Measurements from ENCODE around the gene DOCK9. TPM values are rescaled to one million over a fixed set of nuclear protein-coding genes. Genes with fewer than 3 reads are reported as not detected.

DOCK9 gene
- polyA plus RNA-seq, 3 donors: 0.01 TPM; not detected in 2

GRCh38 chr13:99009987-99010551 is 32.2 kb upstream of the DOCK9 start:
- H3K27me3 Mint-ChIP-seq (ENCODE audit: low read depth in 3 of 3): peaks cover 40 to 71% (median 50%) of the 10 kb centered on the region in 3 donors
- H3K27me3 ChIP-seq (ENCODE audit: control insufficient read depth in 2 of 2, insufficient read depth in 2 of 2, low read length in 2 of 2): peaks cover 56 to 63% of the 10 kb centered on the region in 2 donors
- DNase-seq: no peak
- peaks cover 0 to 6% (median 4%) of the 10 kb centered on the region in 7 donors for H3K9me3 Mint-ChIP-seq
- H4K20me1 ChIP-seq (ENCODE audit: insufficient read depth, low read length): no peaks in the 10 kb centered on the region
- no peak overlapping the region for H3K4me3 ChIP-seq (replicated peaks in 1 of 3; ENCODE audit: low read depth in 2 of 3, low read length in 3 of 3)
- no peak overlapping the region for H3K27ac ChIP-seq (ENCODE audit: low read depth in 1 of 2, low read length in 2 of 2)
- no peaks in the 10 kb centered on the region for H3K36me3 ChIP-seq (replicated peaks in 1 of 2; ENCODE audit: control insufficient read depth in 1 of 2, insufficient read depth in 2 of 2, low read length in 2 of 2)
- H3K4me2 ChIP-seq (replicated peaks; ENCODE audit: extremely low read depth, low read length, poor library complexity, severe bottlenecking): no peak overlapping the region
- 100% methylated on average over 2 of the region's 4 CpGs for WGBS (ENCODE audit: insufficient coverage)
- intact Hi-C loops (cut with micrococcal nuclease): no loop called here
- no peak overlapping the region for H3K4me3 Mint-ChIP-seq
- H2AFZ ChIP-seq (ENCODE audit: insufficient read depth, low read depth, low read length, poor library complexity, severe bottlenecking): no peak overlapping the region
- H3K36me3 Mint-ChIP-seq: no peaks in the 10 kb centered on the region
- no peaks in the 10 kb centered on the region for H3K4me1 ChIP-seq (ENCODE audit: control insufficient read depth in 1 of 2, insufficient read depth in 2 of 2, low read length in 2 of 2)
- H3K4me1 Mint-ChIP-seq: no peaks in the 10 kb centered on the region
- TF ChIP-seq, protein P1, sequence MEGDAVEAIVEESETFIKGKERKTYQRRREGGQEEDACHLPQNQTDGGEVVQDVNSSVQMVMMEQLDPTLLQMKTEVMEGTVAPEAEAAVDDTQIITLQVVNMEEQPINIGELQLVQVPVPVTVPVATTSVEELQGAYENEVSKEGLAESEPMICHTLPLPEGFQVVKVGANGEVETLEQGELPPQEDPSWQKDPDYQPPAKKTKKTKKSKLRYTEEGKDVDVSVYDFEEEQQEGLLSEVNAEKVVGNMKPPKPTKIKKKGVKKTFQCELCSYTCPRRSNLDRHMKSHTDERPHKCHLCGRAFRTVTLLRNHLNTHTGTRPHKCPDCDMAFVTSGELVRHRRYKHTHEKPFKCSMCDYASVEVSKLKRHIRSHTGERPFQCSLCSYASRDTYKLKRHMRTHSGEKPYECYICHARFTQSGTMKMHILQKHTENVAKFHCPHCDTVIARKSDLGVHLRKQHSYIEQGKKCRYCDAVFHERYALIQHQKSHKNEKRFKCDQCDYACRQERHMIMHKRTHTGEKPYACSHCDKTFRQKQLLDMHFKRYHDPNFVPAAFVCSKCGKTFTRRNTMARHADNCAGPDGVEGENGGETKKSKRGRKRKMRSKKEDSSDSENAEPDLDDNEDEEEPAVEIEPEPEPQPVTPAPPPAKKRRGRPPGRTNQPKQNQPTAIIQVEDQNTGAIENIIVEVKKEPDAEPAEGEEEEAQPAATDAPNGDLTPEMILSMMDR (IDR thresholded peaks at IDR 0.05): no peak
- H3K27ac Mint-ChIP-seq: no peak overlapping the region
- H3K79me2 ChIP-seq (ENCODE audit: insufficient read depth, low read length): no peaks in the 10 kb centered on the region
- no peaks in the 10 kb centered on the region for H3K9me3 ChIP-seq (replicated peaks in 1 of 2; ENCODE audit: control insufficient read depth in 1 of 2, insufficient read depth in 1 of 2, low read length in 2 of 2)
- H3K9ac ChIP-seq (ENCODE audit: insufficient read depth, low read length, poor library complexity, severe bottlenecking): no peak overlapping the region

DNA sequence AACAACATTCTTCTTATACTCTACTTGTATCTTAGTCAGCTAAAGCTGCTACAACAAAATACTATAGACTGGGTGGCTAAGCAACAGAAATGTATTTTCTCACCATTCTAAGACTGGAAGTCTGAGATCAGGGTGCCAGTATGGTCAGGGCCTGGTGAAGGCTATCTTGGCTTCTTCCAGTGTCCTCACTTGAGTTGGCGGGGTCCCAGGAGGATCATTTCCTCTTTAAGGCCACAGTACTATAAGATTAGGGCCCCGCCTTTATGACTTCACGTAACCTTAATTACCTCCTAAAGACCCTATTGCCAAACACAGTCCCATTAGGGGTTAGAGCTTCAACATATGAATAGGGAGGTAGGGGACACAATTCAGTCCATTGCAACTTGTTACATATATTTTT is 30.7 kb upstream of the DOCK9 start:
- Histone ChIP-seq H4K20me1 (ENCODE audit: insufficient read depth, low read length) (no peaks in the 10 kb centered on the region), H3K9me3 (replicated peaks in 1 of 2; ENCODE audit: control insufficient read depth in 1 of 2, insufficient read depth in 1 of 2, low read length in 2 of 2) (no peaks in the 10 kb centered on the region), H3K9ac (ENCODE audit: insufficient read depth, low read length, poor library complexity, severe bottlenecking) (no peak overlapping the region), H3K36me3 (replicated peaks in 1 of 2; ENCODE audit: control insufficient read depth in 1 of 2, insufficient read depth in 2 of 2, low read length in 2 of 2) (no peaks in the 10 kb centered on the region), H3K79me2 (ENCODE audit: insufficient read depth, low read length) (no peaks in the 10 kb centered on the region), H3K4me2 (replicated peaks; ENCODE audit: extremely low read depth, low read length, poor library complexity, severe bottlenecking) (no peak overlapping the region), H2AFZ (ENCODE audit: insufficient read depth, low read depth, low read length, poor library complexity, severe bottlenecking) (no peak overlapping the region), H3K4me1 (ENCODE audit: control insufficient read depth in 1 of 2, insufficient read depth in 2 of 2, low read length in 2 of 2) (no peaks in the 10 kb centered on the region), H3K4me3 (replicated peaks in 1 of 3; ENCODE audit: low read depth in 2 of 3, low read length in 3 of 3) (no peak overlapping the region), H3K27me3 (ENCODE audit: control insufficient read depth in 2 of 2, insufficient read depth in 2 of 2, low read length in 2 of 2) (peaks cover 60% of the 10 kb centered on the region in 2 donors), H3K27ac (ENCODE audit: low read depth in 1 of 2, low read length in 2 of 2) (no peak overlapping the region)
- Mint-ChIP-seq H3K27me3 (ENCODE audit: low read depth in 3 of 3) (peaks cover 42 to 71% (median 42%) of the 10 kb centered on the region in 3 donors), H3K9me3 (peaks cover 0 to 6% (median 4%) of the 10 kb centered on the region in 7 donors), H3K36me3 (no peaks in the 10 kb centered on the region), H3K4me3 (no peak overlapping the region), H3K4me1 (no peaks in the 10 kb centered on the region), H3K27ac (peak overlapping the region in 1 of 7 donors; percentile 50)
- 83% methylated on average over 1 of the region's 3 CpGs for WGBS (ENCODE audit: insufficient coverage)
- no peak for DNase-seq
- intact Hi-C loops (cut with micrococcal nuclease): no loop called here
- TF ChIP-seq, protein P1 (IDR thresholded peaks at IDR 0.05): no peak

Measured in CD14-positive monocyte (primary cell).